Activated CD4-positive, alpha-beta T cell treated with anti-CD3 and anti-CD28 coated beads, Interleukin-2, amount 50 U/mL, for 1 hour (primary cell): Measurements from ENCODE around the gene TIAM1.

Experiments used
- DNase-seq: peaks from one replicate; pipeline ENCODE4 v3.0.0-alpha.2; 2020

The TIAM1 gene

GRCh38 chr21:31343680-31344480 is at the start of gene TIAM1:
Gene TIAM1, minus strand, starts transcription at chr21:31344261. Its CDS starts 77,289 bp downstream, at chr21:31266972.
- DNase-seq: no peak

- DNase-seq: no peak
These were observed 43.6 kb upstream of the TIAM1 start for GRCh38 chr21:31387560-31388186.

GRCh38 chr21:31386006-31386405 is 41.9 kb upstream of the TIAM1 start:
- DNase-seq: no peak

GRCh38 chr21:31383770-31384169 is 39.7 kb upstream of the TIAM1 start:
- DNase-seq: no peak

- no peak for DNase-seq
These were observed 38.0 kb upstream of the TIAM1 start for GRCh38 chr21:31382060-31382459.

- DNase-seq: no peak
These were observed 32.2 kb upstream of the TIAM1 start for GRCh38 chr21:31376301-31376700.

- DNase-seq: no peak
These were observed 30.3 kb upstream of the TIAM1 start for GRCh38 chr21:31374395-31374794.

- no peak for DNase-seq
These were observed 28.4 kb upstream of the TIAM1 start for GRCh38 chr21:31372471-31372765.

- DNase-seq: no peak
These were observed 27.8 kb upstream of the TIAM1 start for GRCh38 chr21:31371715-31372470.

GRCh38 chr21:31370893-31371544 is 27.0 kb upstream of the TIAM1 start:
- DNase-seq: no peak

- DNase-seq: no peak
These were observed 26.3 kb upstream of the TIAM1 start for GRCh38 chr21:31370281-31370892.

GRCh38 chr21:31368361-31368760 is 24.3 kb upstream of the TIAM1 start:
- DNase-seq: no peak

- DNase-seq: no peak
These were observed 23.7 kb upstream of the TIAM1 start for GRCh38 chr21:31367801-31368200.

GRCh38 chr21:31366825-31367224 is 22.8 kb upstream of the TIAM1 start:
- DNase-seq: no peak

- DNase-seq: no peak
These were observed 20.3 kb upstream of the TIAM1 start for GRCh38 chr21:31364253-31364945.

GRCh38 chr21:31363720-31364119 is 19.7 kb upstream of the TIAM1 start:
- DNase-seq: no peak

GRCh38 chr21:31360717-31361116 is 16.7 kb upstream of the TIAM1 start:
- DNase-seq: no peak

GRCh38 chr21:31358158-31358557 is 14.1 kb upstream of the TIAM1 start:
- DNase-seq: no peak

GRCh38 chr21:31356440-31356839 is 12.4 kb upstream of the TIAM1 start:
- no peak for DNase-seq

GRCh38 chr21:31354604-31355443 is 10.8 kb upstream of the TIAM1 start:
- DNase-seq: peak; percentile 58

GRCh38 chr21:31354122-31354521 is 10.1 kb upstream of the TIAM1 start:
- DNase-seq: no peak
